ENCODE results near the gene FAM13A. TPM values are rescaled to one million over a fixed set of nuclear protein-coding genes. Genes with fewer than 3 reads are reported as not detected.

FAM13A gene
- total RNA-seq, 1 experiment from 2014 or later = 11.4 TPM

DNA sequence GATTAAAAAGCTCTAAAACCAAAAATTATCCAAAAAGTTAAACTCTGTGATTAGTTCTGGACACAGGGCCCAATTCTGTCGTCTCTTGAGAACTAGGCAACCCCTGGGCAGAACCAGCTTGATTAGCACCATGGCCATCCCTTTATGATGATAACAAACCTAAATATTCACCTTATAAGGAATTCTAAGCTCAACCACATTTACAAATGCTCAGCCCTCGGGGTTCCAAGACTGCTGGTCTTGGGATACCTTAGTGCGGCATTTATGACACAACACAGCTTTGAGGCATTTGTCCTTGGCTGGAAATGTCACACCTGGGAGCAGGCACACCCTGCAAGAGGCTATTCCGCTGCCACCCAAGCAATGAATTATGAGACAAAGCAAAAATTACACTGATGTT is 331.8 kb downstream of the FAM13A start:
- DNase-seq (ENCODE audit: low read depth) = no peak

DNA sequence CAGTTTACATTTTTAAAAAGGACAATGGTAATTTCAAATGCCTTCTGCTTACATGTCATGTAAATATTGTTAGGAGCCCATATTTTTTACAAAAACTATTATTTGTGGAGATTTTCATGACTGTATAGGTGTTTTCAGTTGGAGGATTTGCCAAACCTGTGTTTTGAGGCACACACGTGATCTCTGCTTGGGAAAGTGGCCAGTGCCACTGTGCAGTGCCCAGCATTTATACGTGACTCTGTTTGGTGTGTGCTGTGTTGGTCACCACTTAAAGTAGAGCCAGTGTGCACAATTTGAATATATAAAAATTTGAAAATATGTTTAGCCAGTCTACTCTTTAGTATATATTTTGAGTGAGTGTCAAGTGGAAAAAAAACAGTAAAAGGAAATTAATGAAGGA is 332.6 kb downstream of the FAM13A start:
- no peak for DNase-seq (ENCODE audit: low read depth)

DNA sequence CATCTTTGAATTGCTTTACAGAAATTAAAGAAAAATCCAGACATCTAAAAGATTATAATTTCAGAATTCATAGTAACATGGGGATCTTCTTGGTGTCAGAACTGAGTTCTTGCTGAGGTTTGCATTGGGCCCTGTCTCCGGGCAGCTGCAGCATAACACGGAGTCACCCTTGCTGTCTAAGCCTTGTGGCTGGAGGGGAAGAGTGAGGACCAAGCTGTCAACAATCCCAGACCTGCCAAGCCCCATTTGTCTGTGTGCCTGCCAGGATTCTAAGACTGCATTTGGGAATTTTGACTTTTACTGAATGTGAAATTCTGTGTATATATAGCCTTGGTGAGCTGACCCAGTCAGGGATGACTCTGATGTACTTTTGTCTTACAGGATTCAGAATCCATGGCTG is 334.2 kb downstream of the FAM13A start:
- DNase-seq (ENCODE audit: low read depth) = no peak

DNA sequence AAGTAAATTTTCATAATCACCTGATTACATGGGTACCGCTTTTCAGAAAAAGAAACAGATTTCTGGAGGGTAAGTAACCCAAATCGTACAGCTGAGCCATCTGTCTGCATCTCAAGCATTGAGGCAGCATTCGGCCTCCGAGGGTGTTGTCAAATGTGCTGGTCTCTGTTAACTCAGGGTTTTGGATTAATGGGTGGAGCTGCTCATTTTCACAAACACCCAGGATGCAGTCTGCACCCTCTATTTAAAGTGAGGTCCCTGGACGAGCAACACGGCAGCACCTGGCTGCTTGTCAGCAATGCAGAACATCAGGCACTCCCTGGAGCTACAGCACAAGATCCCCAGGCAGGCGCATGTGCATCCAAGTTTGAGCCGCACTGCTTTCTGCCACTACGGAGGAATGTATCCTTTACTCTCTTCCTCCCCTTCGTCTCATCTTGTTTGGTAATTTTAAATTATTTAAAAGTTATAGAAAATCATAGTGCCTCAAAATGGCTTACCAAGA is 334.7 kb downstream of the FAM13A start:
- no peak for DNase-seq (ENCODE audit: low read depth)

DNA sequence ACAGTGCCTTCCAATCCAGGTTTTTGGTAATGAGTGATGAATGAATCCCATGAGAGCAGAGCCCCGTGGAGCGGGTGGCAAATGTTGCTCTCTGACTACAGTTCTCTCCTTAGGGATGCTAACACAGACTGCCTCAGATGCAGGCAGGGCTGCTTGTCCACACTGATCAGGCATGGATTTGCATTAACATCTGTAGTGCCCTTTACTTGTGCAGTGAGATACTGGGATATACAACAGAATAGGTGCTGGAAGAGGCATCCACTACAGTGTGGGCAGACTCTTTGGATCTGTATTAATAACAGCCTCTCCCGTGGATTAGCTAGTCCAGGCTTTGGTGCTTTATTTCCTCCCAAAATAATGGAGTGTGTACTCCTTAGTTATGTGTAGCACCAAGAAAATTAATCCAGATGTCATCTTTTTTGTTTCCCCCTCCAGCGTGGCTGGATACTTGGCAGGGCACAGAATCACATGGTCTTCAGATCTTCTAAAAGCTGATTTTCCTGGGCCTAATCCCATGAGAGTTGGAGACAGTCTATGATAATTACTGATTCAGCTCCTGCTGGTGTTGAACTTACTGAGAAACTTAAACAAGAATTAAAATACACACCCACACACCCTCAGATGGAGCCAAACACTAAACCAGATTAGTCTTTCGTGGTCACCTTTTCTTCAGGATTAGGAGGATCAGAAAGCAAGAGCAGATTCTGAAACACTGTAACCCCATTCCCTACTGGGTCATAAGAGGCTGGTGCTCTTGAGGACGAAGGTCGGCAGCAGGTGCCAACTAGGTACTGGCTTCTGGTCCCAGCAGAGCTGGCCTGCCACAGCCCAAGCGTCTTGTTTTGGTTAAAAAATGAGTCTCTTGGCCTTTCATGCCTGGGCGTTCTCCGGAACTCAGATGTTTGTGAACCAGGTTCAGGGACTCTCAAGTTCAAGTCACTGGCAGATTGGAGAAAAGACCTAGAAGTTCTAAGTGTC is 336.2 kb downstream of the FAM13A start:
- DNase-seq (ENCODE audit: low read depth) = no peak

DNA sequence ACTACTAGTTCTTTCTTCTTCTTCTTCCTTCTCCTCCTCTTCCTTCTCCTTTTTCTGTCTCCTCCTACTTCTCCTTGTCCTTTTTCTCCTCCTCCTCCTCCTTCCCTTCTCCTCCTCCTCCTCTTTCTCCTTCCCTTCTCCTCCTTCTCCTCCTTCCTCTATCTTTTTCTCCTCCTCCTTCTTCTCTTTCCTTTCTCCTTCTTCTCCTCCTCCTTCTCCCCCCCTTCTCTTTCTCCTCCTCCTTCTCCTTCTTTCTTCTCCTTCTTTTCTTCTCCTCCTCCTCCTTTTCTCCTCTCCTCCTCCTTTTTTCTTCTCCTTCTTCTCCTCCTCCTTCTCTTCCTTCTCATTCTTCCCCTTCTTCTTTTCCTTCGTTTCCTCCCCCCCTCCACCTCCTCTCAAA is 337.6 kb downstream of the FAM13A start:
- DNase-seq (ENCODE audit: low read depth) = no peak

DNA sequence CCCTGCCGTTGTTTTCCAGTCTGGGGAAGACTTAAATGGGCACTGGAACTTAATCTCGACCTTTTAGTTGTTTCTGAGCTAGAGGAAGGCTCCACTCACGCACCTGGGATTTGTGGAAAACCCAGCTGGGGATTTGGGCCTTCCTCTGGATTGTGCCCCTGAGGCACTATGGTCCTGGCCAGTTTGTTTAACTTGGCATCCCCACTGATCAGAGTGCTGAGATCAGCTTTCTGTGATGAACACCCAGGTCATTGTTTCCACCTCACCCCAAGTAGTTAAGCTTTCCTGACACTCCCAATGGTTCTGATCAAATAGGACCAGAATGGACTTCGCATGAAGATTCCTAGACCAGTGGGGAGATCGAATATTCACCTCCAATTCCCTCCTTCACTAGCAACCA is 338.9 kb downstream of the FAM13A start:
- DNase-seq (ENCODE audit: low read depth) = no peak

DNA sequence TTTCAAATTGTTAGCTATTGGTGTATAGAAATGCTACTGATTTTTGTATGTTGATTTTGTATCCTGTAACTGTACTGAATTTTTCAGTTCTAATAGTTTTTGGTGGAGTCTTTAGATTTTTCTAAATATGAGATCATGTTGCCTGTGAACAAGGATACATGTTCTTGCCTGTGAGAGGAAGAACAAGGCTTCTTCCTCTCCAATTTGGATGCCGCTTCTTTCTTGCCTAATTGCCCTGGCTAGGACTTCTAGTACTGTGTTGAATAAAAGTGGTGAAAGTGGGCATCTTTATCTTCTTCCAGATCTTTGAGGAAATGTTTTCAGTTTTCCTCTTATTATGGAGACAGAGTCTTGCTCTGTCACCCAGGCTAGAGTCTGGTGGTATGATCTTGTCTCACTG is 343.2 kb downstream of the FAM13A start:
- no peak for DNase-seq (ENCODE audit: low read depth)

DNA sequence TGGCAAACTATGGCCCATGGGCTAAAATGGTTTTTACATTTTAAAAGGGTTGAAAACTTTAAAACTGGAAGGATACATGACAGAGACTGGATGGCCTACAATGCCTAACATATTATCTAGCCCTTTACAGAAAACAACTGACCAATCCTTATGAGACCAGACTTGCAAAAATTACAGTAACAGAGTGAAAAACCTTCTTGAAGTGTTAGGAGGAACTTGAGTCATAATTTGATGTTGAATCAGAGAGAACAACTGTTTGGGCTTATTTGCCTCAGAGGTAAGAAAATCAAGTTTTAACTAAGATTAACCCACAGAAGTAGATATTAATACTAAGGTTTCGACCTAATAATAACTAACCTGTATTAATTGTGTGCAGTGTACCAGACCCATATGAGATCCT is 347.0 kb downstream of the FAM13A start:
- no peak for DNase-seq (ENCODE audit: low read depth)

DNA sequence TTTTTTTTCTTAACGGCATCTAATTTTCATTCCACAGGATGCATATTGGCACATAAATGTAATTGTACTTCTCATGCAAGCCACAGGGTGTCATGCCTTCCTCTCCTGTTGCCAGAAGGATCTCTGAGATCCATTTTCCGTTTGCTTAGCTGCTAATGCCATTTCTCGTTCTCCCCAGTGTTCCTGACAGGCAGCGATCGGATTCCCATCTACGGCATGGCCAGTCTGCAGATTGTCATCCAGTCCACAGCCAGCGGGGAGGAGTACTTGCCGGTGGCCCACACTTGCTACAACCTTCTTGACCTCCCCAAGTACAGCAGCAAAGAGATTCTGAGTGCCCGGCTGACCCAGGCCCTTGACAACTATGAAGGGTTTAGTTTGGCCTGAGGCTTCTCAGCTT is 350.4 kb downstream of the FAM13A start:
- peak; percentile 24 for DNase-seq (ENCODE audit: low read depth)

DNA sequence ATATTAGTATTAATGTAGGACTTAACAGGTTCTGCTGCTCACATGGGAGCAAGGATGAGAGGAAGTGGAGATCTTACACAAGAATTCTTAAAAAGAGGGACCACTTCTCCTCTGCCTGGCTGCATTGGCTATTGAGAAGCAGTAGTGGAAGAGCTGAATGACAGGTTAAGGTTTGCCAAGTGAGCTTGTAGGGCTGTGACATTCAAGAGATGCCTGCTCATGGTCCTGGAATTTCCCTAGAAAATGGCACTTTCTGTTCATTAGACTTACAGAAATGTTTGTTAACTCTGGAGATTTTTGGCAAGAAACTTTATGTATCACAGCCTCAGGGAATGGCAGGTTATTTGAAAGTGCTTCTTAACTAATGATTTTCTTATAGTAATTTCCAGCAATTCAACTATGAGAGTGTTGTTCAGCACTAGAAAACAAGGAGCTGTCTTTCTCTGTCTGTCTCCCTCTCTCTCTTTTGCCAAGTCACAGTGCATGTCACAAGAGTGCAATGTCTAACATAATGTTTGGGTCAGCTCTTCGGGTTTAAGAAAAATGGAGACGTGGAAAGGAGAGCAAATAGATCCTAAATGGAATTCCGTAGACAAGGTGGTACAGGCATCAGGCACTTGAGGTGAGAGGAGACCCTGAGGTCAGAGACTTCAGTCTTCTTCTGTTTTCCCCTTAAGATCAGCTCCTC is 351.0 kb downstream of the FAM13A start:
- DNase-seq (ENCODE audit: low read depth) = no peak

DNA sequence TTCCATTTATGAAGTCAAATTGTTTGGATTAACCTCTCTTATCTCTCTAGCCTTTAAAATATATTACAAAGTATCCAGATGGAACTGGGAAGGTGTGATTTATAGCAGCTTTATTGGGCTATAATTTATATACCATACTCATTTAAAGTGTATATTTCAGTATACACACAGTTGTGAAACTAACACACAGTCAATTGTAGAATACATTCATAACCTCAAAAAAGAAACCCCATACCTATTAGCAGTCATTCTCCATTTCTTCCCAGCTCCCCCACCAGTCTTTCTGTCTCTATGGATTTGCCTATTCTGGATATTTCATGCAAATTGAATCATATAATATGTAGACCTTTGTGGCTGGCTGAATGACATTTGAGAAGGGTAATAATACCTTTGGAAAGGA is 351.8 kb downstream of the FAM13A start:
- no peak for DNase-seq (ENCODE audit: low read depth)

DNA sequence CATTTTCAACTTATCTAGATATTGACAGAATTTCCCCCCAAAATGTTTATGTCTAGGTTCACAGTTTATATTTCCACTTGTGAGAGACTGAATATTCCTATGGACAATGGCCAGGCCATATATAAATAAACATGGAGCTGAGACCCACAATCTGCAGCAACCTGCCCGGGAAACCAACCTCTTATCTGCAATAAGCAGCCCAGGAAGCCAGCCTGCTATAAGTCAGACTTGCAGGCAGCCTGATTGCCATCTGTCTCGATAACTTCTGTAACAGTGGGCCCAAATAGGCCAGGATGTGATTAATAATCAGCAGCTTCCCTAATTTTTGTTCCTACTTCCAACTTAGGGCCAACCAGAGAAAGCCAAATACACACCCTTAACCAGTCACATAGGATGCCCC is 354.2 kb downstream of the FAM13A start:
- DNase-seq (ENCODE audit: low read depth) = no peak

DNA sequence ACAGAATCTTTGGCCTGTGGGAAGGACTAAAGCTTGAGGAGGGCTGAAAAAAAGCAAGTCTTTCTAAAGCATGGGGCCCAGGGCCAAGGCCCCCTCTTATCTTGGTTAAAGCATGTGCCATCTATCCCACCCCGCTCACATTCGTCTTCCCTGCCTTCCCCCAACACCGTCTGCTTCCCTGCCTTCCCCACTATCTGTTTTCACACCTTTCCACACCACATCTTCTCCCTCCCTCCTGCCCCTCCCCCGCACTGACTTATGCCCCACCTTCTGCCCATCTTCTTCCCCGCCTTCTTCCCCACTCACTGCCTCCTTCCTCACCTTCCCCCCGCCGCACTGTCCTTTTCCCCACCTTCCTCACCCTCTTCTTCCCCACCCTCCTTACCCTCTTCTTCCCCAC is 358.5 kb downstream of the FAM13A start:
- no peak for DNase-seq (ENCODE audit: low read depth)

DNA sequence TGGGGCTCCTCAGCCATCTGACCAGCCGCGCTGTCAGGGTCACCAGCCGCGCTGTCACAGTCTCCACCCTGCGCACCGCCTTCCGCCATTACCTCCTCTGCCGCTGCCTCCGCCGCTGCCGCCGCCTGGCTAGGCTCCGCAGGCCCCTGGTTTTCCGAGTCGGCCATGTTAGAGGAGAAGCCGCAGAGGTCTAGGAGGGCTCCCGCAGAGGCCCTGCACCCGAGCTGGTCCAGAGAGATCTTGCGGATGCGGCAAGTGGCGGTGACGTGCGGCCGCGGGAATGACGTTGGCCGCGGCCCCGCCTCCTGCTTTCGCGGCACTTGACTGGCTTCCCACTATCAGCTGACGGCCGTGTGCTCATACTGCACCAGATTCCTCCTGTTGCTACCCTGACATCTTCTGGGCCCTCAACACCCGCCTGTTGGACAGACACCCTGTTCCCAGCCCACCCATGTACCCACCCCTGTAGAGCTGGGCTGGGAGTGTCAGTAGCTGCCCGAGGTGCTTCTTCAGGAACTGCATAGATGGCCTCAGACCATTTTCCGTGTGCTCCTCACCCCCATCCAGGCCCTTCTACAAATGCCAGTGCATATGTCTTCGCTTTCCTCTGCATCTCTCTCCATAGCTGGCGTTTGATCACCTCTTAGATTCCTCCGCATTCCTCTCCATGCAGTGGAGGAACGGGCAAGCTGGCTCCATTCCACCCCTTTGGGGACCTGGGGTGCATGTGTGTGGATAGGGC is 359.2 kb downstream of the FAM13A start, which contains the start of gene NAP1L5:
Gene NAP1L5, minus strand, starts transcription at position 242 of the 742 bp plus-strand sequence. Its CDS starts 75 bp downstream, at position 167.
- peak; percentile 66 for DNase-seq (ENCODE audit: low read depth)

DNA sequence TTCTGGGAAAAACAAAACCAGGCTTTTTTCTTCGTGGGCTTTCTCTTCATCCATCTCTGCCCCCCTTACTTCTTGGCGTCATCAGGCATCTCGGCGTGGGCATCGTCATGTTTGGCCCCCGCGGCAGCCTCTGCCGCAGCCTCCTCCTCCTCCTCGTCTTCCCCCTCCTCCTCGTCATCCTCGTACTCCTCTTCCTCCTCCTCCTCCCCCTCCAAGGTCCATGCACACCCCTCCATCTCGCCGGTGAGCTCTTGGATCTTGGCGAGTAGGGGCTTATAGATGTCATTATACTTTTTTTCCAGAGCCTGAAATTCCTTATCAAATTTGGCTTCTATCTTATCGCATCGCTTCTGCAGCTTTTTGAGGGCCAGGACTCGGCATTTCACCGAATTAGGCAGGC is 359.8 kb downstream of the FAM13A start:
- DNase-seq (ENCODE audit: low read depth) = peak; percentile 23

DNA sequence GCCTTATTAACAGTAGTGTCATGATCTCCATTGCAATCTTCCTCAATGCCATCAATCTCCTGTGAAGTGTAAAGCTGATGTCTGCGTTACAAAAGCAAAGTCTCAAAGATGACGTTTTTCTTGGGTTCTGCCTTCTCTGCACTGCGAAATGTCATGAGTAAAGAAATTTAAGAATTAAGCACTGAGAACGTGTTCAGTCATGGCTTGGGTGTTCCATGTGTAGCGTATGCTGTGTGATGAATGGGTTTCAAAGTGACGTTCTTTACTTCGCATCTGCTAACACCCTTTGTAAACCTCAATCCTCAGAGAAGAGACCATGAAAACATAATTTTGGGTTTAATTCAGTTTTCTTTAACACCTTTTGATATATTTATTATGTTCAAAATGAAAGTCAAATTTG is 360.4 kb downstream of the FAM13A start:
- no peak for DNase-seq (ENCODE audit: low read depth)

DNA sequence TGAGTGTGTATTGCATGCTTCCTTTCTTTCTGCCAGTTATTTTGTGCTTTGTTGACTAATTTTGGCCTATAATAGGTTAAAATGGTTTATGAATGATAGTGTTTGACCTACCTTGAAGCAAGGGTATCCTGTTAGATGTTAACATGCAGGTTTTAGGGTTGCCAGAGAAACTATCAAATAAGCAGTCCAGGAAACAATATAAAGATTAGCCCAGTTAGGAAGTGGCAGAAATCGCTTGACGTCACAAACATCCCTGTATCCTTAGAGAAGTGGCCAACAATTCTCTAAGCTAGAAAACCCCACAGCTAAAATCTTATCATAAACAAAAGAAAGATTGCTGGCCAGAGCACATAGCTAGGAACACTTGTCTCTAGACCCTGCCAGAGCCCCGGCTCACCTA is 363.2 kb downstream of the FAM13A start:
- DNase-seq (ENCODE audit: low read depth) = no peak

DNA sequence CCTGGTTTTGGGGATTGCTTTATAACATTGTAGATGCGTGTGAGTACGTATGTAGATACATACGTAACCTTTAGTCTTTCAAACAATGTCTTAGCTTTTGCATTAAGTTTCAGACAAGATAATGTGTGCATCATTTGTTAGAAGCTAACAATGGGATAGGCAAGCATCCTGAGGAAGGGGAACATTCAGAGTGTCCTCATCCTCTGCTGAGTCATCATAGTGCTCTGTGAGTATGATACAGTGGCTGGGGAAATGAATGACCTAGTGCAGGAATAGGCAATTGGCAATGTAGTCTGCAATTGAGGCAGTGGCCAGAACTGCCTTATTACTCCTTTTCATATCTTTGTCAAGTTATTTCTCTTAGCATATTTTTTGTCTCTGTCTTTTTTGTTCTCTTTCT is 366.6 kb downstream of the FAM13A start:
- DNase-seq (ENCODE audit: low read depth) = peak; percentile 67

DNA sequence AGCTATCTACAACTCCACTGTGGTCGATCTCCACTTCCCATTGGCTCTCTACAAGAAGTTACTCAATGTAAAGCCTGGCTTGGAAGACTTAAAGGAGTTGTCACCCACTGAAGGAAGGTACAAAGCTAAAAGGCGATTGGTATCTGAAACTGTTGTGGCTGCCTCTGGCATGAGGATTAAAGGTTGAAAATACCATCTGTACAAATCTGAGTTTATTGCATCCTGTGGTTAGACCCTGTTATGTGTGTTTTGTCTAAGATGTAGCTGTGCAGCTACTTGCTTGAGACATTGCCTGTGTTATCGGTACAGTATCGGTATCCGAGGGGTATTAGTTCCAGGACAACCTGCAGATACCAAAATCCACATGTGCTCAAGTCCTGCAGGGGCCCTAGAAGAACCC is 375.8 kb downstream of the FAM13A start:
- no peak for DNase-seq (ENCODE audit: low read depth)

All from HT1080 (cell line).